Activated T-helper 9 cell treated with anti-CD3 and anti-CD28 coated beads, Interleukin-2, amount 50 U/mL, for 16 hours (primary cell): Measurements from ENCODE around the gene PBX4.

ENCODE experiments used
- DNase-seq: peaks from one replicate; pipeline ENCODE4 v3.0.0-alpha.2; 2020; ENCODE audit warnings: low read depth

PBX4 gene

GRCh38 chr19:19588546-19588945 lies 29.9 kb downstream of the PBX4 start:
- no peak for DNase-seq

GRCh38 chr19:19587771-19588170 lies 30.7 kb downstream of the PBX4 start:
- DNase-seq = no peak

GRCh38 chr19:19584356-19584755 lies 34.1 kb downstream of the PBX4 start:
- DNase-seq = no peak

- DNase-seq = no peak
Measured at GRCh38 chr19:19582471-19582870, 36.0 kb downstream of the PBX4 start.

GRCh38 chr19:19581391-19581790 lies 37.1 kb downstream of the PBX4 start:
- no peak for DNase-seq

- DNase-seq = no peak
Measured at GRCh38 chr19:19580418-19580817, 38.1 kb downstream of the PBX4 start.

GRCh38 chr19:19579533-19580361 lies 38.7 kb downstream of the PBX4 start:
- no peak for DNase-seq

- no peak for DNase-seq
Measured at GRCh38 chr19:19578252-19578651, 40.2 kb downstream of the PBX4 start.

GRCh38 chr19:19575411-19575810 lies 43.1 kb downstream of the PBX4 start:
- DNase-seq = no peak

- no peak for DNase-seq
Measured at GRCh38 chr19:19571071-19571786, 47.3 kb downstream of the PBX4 start.

GRCh38 chr19:19570571-19570970 lies 47.9 kb downstream of the PBX4 start:
- DNase-seq = no peak

- no peak for DNase-seq
Measured at GRCh38 chr19:19568802-19569756, 49.4 kb downstream of the PBX4 start.

- no peak for DNase-seq
Measured at GRCh38 chr19:19567391-19567790, 51.1 kb downstream of the PBX4 start.

GRCh38 chr19:19566306-19566705 lies 52.2 kb downstream of the PBX4 start:
- no peak for DNase-seq

GRCh38 chr19:19563348-19563848 lies 55.1 kb downstream of the PBX4 start:
- DNase-seq = no peak

GRCh38 chr19:19562665-19563347 lies 55.7 kb downstream of the PBX4 start:
- DNase-seq = no peak

- DNase-seq = no peak
Measured at GRCh38 chr19:19561946-19562664, 56.4 kb downstream of the PBX4 start.

- DNase-seq = no peak
Measured at GRCh38 chr19:19559931-19560330, 58.6 kb downstream of the PBX4 start.

- no peak for DNase-seq
Measured at GRCh38 chr19:19558636-19559035, 59.9 kb downstream of the PBX4 start.

- no peak for DNase-seq
Measured at GRCh38 chr19:19558055-19558454, 60.4 kb downstream of the PBX4 start.
